Subcutaneous adipose tissue (tissue), 4 donors: ENCODE measurements around the gene IGSF3. TPM values are rescaled to one million over a fixed set of nuclear protein-coding genes. Genes with fewer than 3 reads are reported as not detected.

Source experiments
- total RNA-seq, 4 donors: library from RNA; depleted of rRNA; stranded (reverse); fragments of >200 nt; gene quantifications; one replicate each; pipeline ENCODE4 v1.1.0, GENCODE V29; 2016
- TF ChIP-seq, protein P1 (sequence below): fragments of 450-650 bp; IDR thresholded peaks from one replicate; pipeline ENCODE4 v1.5.1; 2016; ENCODE audit warnings: low read depth, mild to moderate bottlenecking, control low read depth, antibody characterized with exemption, moderate library complexity

The IGSF3 gene
- total RNA-seq, 4 donors from 2014 or later = 1.5 to 2.2 (median 1.8) TPM

DNA sequence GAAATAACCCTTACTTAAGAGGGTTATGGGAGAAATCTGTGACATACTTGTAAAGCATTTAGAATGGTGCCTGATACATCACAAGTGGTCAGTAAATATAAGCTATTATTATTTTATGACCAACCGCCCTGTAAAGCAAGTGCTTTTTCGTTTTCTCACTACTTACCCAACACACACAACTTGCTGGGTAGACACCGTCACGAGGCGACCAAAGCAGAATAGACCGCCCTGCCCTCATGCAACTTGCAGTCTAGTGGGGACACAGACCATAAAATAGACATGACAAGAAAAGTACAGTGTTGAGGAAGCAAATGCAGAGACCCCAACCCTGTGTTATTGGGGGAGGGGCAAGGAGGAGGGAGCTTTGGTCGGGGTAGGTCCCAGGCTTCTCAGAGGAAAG is 744 bp upstream of the IGSF3 start:
- TF ChIP-seq, protein P1, sequence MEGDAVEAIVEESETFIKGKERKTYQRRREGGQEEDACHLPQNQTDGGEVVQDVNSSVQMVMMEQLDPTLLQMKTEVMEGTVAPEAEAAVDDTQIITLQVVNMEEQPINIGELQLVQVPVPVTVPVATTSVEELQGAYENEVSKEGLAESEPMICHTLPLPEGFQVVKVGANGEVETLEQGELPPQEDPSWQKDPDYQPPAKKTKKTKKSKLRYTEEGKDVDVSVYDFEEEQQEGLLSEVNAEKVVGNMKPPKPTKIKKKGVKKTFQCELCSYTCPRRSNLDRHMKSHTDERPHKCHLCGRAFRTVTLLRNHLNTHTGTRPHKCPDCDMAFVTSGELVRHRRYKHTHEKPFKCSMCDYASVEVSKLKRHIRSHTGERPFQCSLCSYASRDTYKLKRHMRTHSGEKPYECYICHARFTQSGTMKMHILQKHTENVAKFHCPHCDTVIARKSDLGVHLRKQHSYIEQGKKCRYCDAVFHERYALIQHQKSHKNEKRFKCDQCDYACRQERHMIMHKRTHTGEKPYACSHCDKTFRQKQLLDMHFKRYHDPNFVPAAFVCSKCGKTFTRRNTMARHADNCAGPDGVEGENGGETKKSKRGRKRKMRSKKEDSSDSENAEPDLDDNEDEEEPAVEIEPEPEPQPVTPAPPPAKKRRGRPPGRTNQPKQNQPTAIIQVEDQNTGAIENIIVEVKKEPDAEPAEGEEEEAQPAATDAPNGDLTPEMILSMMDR = no peak

DNA sequence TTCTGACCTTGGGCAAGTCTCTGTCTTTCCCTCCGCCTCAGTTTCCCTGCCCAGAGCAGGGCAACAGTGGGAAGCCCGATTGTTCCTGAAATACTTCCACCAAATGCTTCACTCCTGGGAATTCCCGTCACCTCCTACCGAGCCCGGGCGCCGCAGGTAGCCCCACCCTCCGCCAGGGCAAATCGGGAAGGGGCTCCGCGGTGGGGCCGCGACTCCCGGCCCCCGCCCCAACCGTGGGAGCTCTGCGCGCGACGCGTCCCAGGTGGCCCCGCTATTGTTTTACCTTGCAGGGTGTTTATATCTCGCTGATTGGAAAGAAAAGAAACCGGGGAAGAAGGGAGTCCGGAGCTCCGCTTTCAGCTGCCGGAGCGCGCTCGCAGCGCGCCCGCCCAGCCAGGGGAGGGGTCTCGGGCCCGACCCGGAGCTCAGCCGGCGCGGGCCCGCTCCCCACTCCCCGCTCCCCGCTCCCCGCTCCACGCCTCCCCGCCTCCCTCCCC is 407 bp downstream of the IGSF3 start:
- TF ChIP-seq, protein P1 = no peak

DNA sequence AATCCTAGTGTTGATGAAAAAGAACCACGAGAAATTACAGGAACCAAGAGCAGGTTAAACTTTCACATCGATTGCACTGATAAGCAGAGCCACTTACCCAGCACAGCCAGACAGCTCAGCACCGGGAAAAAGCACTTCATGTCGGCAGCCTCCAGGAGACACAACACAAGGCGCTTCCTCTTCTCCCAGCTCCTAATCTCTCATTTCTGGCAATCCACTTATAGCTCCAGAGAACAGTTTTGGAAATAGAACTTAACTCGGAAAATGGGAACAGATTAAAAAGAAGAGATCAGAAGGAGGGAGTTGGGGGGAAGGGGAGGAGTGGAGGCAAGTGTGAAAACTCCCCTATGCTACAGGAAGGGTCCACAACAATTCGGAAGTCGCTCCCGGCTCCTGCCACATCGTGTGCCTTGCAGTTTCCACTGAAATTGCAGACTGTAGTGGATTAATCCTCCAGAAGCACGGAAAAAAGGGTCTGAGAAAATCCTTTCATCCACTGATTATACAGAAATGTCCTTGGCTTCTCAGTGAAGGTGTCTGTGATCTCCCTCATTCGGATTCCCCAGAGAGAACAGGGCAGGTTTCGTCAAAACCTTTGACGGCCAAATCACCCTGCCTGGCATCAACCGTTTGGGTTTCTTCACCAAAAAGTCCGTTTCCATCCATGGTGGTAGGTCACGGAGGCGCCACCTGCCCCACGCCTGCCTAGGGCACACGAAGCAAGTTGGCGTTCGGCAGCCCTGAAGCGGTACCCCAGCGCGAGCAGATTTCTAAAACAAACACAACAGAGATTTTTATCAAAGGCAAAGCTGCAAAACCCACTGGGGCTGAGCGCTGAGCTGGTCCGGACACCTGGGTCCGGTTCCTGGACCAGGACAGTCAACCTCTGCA is 1.1 kb downstream of the IGSF3 start:
- TF ChIP-seq, protein P1 = no peak

DNA sequence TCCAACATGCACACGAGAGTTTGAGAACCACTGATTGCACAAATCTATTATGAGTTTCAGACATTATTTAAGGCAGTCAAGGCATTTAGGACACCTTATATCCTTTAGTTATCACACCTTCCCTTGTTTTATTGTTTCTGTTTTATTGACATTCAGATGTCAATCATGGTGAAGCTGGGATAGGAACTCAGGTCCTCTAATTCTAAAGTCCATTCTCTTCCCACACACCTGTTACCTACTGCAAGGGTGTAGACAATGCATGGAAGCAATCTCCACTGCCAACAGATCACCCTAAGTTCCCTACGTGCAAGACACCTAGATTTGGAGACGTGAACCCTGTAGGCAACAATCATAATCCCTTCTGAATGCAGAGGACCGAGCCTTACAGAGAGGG is 2.6 kb downstream of the IGSF3 start:
- TF ChIP-seq, protein P1 = no peak

DNA sequence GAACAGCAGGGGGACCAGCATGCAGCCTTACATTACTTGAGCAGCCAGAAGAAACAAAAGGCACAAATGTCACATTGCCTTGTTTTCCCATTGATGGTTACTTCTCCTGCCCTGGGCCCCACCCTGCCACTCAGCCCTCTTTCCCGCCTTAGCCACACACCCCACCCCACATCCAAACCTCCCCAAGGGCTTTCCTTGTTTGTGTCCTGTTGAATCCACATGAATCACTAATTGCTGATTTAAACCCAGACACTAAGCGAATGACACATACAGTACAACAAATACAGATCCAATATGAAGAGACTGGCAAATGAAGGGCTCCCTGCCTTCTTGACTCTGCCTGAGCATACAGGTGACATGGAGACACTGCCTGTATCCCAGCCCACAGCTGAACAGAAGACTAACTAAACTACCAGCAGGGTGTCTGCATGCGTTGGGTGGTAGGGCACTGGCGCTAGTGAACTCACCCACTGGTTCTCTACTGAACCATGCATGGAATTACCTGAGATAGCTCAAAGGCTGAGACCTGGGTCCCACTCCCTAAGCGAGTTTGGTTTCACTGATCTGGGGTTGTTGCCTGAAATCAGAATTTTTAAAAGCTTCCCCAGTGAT is 3.1 kb downstream of the IGSF3 start:
- TF ChIP-seq, protein P1 = no peak

DNA sequence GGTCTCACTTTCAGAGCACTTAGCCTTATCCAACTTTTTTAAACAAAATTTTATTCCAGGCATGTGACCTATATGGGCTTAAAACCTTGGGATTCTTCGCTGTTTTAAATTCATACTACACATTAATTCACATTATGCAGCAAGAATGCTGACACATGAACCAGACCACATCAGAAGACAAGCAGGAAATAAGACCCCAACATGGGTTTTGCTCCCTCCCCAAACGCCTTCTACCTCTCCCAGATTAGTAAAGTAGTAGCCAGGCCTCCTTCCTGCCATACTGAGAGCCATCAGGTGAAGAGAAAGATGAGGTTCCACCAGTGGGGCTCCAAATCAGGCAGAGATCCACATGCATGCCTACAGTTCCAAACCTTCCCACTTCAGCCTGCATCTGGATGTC is 3.7 kb downstream of the IGSF3 start:
- TF ChIP-seq, protein P1 = no peak

DNA sequence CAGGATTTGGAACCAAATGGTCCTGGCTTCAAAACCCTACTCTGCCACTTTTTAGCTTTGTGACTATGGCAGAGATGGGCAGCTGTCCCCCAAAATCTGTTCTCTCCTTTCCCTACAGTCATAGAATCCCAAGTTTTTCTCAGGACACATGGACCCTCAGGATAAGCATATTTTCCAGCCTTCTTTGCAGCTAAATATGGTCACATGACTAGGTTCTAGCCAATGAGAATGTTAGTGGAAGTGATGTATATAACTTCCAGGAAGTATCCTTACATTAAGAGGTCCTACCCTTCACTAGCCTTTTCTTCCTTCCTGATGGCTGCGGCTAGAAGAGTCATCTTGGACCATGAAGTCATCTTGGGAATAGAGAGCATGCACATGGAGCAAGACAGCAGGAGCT is 5.9 kb downstream of the IGSF3 start:
- TF ChIP-seq, protein P1 = no peak
